K562 (cell line): ENCODE measurements around the gene RAD1. TPM values are rescaled to one million over a fixed set of nuclear protein-coding genes. Genes with fewer than 3 reads are reported as not detected.

Experiments used
- CAMTA2 ChIP-seq: fragments of 250-450 bp; sonication (Bioruptor Pico); conservative IDR thresholded peaks from 2 replicates; pipeline ENCODE4 v1.5.1; 2022
- EP300 ChIP-seq: IDR thresholded peaks from 2 replicates; pipeline ENCODE4 v1.6.1; 2012; ENCODE audit warnings: low read length, improper control_type of control experiment
- IRF2 ChIP-seq: sonication (generic); formaldehyde crosslinking; IDR thresholded peaks from 2 replicates; pipeline ENCODE4 v1.8.1; 2022; ENCODE audit warnings: mild to moderate bottlenecking, missing genetic modification reagents
- KDM4B ChIP-seq, 2 experiments: fragments of 450-650 bp in 1 of 2; sonication (generic) in 1 of 2; IDR thresholded peaks; 2 replicates each; pipeline ENCODE4 v1.6.1; 2016 to 2017; ENCODE audit warnings: borderline replicate concordance in 2 of 2, antibody characterized with exemption in 1 of 2, low read depth in 1 of 2, mild to moderate bottlenecking in 1 of 2
- PATZ1 ChIP-seq: fragments of 250-450 bp; sonication (Bioruptor Pico); IDR thresholded peaks from 2 replicates; pipeline ENCODE4 v1.5.0; 2020; ENCODE audit warnings: mild to moderate bottlenecking, borderline replicate concordance
- PHF8 ChIP-seq: fragments of 200-600 bp; sonication (generic); IDR thresholded peaks from 2 replicates; pipeline ENCODE4 v1.6.1; 2012; ENCODE audit warnings: mixed run types, mild to moderate bottlenecking, inconsistent platforms, low read length, moderate library complexity, borderline replicate concordance
- SREBF2 ChIP-seq: sonication (generic); formaldehyde crosslinking; IDR thresholded peaks from 2 replicates; pipeline ENCODE4 v1.4.0; 2020; ENCODE audit warnings: mild to moderate bottlenecking, missing genetic modification reagents
- TFE3 ChIP-seq: fragments of 450-650 bp; formaldehyde crosslinking; IDR thresholded peaks from 2 replicates; pipeline ENCODE4 v1.4.0; 2020; ENCODE audit warnings: mild to moderate bottlenecking, mixed read lengths
- TOE1 ChIP-seq, 2 experiments: fragments of 450-650 bp in 1 of 2; sonication (generic) in 1 of 2; formaldehyde crosslinking in 1 of 2; IDR thresholded peaks; 2 replicates each; pipeline versions ENCODE4 v1.7.1 to v1.8.0; 2016 to 2022; ENCODE audit warnings: borderline replicate concordance in 2 of 2, mild to moderate bottlenecking in 2 of 2, antibody characterized with exemption in 1 of 2, inconsistent platforms in 1 of 2, low read depth in 1 of 2, missing genetic modification reagents in 1 of 2, moderate library complexity in 1 of 2
- U2AF2 ChIP-seq: fragments of 200-400 bp; formaldehyde crosslinking; optimal IDR thresholded peaks from 2 replicates; pipeline ENCODE3; 2017; ENCODE audit warnings: low read depth, mild to moderate bottlenecking, low read length
- ZFP36 ChIP-seq: fragments of 150-350 bp; IDR thresholded peaks from 2 replicates; pipeline ENCODE4 v1.6.1; 2018; ENCODE audit warnings: low read length, low read depth; ENCODE audit not compliant: partially characterized antibody
- ZNF143 ChIP-seq: sonication (generic); formaldehyde crosslinking; IDR thresholded peaks from 2 replicates; pipeline ENCODE4 v1.9.0; 2022; ENCODE audit warnings: mild to moderate bottlenecking, missing genetic modification reagents
- ZNF511 ChIP-seq: sonication (generic); formaldehyde crosslinking; IDR thresholded peaks from 2 replicates; pipeline ENCODE4 v1.8.0; 2022; ENCODE audit warnings: mild to moderate bottlenecking, missing genetic modification reagents
- ZNF644 ChIP-seq: fragments of 200-800 bp; sonication (Bioruptor generic); IDR thresholded peaks from 2 replicates; pipeline ENCODE4 v1.6.1; 2016; ENCODE audit warnings: low read depth, missing genetic modification characterization, missing compliant biosample characterization
- ZNF717 ChIP-seq: fragments of 250-450 bp; sonication (Bioruptor Pico); IDR thresholded peaks from 2 replicates; pipeline ENCODE4 v1.5.0; 2021
- polyA plus RNA-seq, 8 experiments: library from polyadenylated mRNA; depleted of rRNA in 4 of 8; stranded (reverse) in 5 of 8; unstranded in 3 of 8; fragments of >200 nt; fragmentation: Nextera tagmentation in 2 of 8; fragmentation: Illumina TruSeq in 1 of 8; extraction: Ambion mirVana in 2 of 8; extraction: Trizol in 1 of 8; gene quantifications; 2 replicates each; pipeline versions ENCODE4 v1.2.1 to v1.2.3, GENCODE V29; 2011 to 2014; ENCODE audit warnings: inconsistent platforms in 1 of 8, missing spikeins in 1 of 8
- total RNA-seq, 7 experiments: library from RNA; depleted of rRNA in 6 of 7; stranded (reverse); fragments of >200 nt in 6 of 7; fragmentation: Illumina TruSeq in 2 of 7; extraction: Trizol in 2 of 7; gene quantifications; 2 replicates each; pipeline versions ENCODE4 v1.2.1 to v1.2.3, GENCODE V29; 2011 to 2021; ENCODE audit warnings: low replicate concordance in 1 of 7
- TF ChIP-seq, protein P1 (sequence below): fragments of 250-450 bp; sonication (Bioruptor Pico); IDR thresholded peaks from 2 replicates; pipeline ENCODE4 v1.5.0; 2021
- TF ChIP-seq, protein P2 (sequence below), 2 experiments: IDR thresholded peaks in 1 of 2; conservative IDR thresholded peaks in 1 of 2; 2 replicates each; pipeline ENCODE4 v1.6.1; 2016; ENCODE audit warnings: low read depth in 2 of 2, mild to moderate bottlenecking in 1 of 2, missing compliant biosample characterization in 1 of 2, missing genetic modification characterization in 1 of 2, moderate library complexity in 1 of 2

The RAD1 gene
- total and polyA plus RNA-seq, 9 of the 15 experiments (the other 6 are each of a cell fraction or from before 2014, with no cell fraction given) = 44.5 to 148 (median 60.8) TPM

DNA sequence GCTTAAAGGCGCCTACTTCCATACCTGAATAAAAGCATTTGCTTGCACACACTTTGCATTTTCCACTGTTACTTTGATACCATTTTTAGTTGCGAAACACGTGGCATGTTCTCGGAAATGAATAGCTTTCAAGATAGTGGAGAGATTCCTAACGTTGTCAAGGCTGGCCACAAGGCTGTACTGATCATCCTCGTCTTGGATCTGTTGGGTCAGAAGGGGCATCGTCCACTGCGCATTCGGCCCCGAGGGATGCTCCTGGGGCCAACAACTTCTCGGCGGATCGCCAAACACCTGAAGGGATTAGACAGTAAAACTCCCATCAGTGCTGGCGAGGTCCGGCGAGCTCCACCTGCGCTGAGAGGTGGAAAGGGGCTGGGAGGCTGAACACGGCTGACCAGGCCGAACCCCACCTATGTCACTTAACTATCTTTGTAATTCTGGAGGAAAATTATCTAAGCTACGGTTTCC is 599 bp downstream of the RAD1 start (continued):
- TF ChIP-seq TFE3 = no peak
- no peak for TF ChIP-seq CAMTA2 (CRISPR knock-in tag)
- no peak for TF ChIP-seq PHF8
- TF ChIP-seq ZNF717 = no peak
- no peak for TF ChIP-seq TOE1 (IDR thresholded peaks at IDR 0.05; ENCODE audit: borderline replicate concordance)
- TF ChIP-seq TOE1 (CRISPR knock-in tag; IDR thresholded peaks at IDR 0.05; ENCODE audit: borderline replicate concordance, low read depth) = no peak
- TF ChIP-seq ZFP36 = no peak
- no peak for TF ChIP-seq EP300
- no peak for TF ChIP-seq U2AF2
- TF ChIP-seq, protein P1, sequence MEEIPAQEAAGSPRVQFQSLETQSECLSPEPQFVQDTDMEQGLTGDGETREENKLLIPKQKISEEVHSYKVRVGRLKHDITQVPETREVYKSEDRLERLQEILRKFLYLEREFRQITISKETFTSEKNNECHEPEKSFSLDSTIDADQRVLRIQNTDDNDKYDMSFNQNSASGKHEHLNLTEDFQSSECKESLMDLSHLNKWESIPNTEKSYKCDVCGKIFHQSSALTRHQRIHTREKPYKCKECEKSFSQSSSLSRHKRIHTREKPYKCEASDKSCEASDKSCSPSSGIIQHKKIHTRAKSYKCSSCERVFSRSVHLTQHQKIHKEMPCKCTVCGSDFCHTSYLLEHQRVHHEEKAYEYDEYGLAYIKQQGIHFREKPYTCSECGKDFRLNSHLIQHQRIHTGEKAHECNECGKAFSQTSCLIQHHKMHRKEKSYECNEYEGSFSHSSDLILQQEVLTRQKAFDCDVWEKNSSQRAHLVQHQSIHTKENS = no peak
- TF ChIP-seq SREBF2 (CRISPR knock-in tag) = no peak
- TF ChIP-seq, protein P2, sequence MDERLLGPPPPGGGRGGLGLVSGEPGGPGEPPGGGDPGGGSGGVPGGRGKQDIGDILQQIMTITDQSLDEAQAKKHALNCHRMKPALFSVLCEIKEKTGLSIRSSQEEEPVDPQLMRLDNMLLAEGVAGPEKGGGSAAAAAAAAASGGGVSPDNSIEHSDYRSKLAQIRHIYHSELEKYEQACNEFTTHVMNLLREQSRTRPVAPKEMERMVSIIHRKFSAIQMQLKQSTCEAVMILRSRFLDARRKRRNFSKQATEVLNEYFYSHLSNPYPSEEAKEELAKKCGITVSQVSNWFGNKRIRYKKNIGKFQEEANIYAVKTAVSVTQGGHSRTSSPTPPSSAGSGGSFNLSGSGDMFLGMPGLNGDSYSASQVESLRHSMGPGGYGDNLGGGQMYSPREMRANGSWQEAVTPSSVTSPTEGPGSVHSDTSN (CRISPR knock-in tag; IDR thresholded peaks at IDR 0.05; ENCODE audit: low read depth) = no peak
- TF ChIP-seq, protein P2 (tag; conservative IDR thresholded peaks at IDR 0.05; ENCODE audit: low read depth) = no peak
- TF ChIP-seq ZNF143 = no peak
- no peak for TF ChIP-seq PATZ1 (CRISPR knock-in tag)
- no peak for TF ChIP-seq ZNF511 (CRISPR knock-in tag)
- no peak for TF ChIP-seq KDM4B (IDR thresholded peaks at IDR 0.05; ENCODE audit: borderline replicate concordance in 2 of 2, low read depth in 1 of 2)
- TF ChIP-seq IRF2 (CRISPR knock-in tag) = no peak
- no peak for TF ChIP-seq ZNF644
